ENCODE measurements around the gene ENTPD2. TPM values are rescaled to one million over a fixed set of nuclear protein-coding genes. Genes with fewer than 3 reads are reported as not detected.

The ENTPD2 gene
- total and polyA plus RNA-seq, 10 of the 15 experiments (the other 5 are each of a cell fraction or from before 2014, with no cell fraction given), result 0.15 to 1.8 (median 0.65) TPM; not detected in 2

- no peak for TF ChIP-seq USF2 (IDR thresholded peaks at IDR 0.05; ENCODE audit: borderline replicate concordance, low read depth, low read length)
- no peak for TF ChIP-seq IRF3 (IDR thresholded peaks at IDR 0.05)
- TF ChIP-seq JUNB (IDR thresholded peaks at IDR 0.05), result peak; percentile 85
- TF ChIP-seq E2F4 (IDR thresholded peaks at IDR 0.05; ENCODE audit: low read depth, low read length), result no peak
- TF ChIP-seq POLR2AphosphoS5 (IDR thresholded peaks at IDR 0.05; ENCODE audit: low read length), result peak; percentile 52; the same call in 1 of the 2 replicates
Observed at GRCh38 chr9:137095664-137096517, 42.0 kb upstream of the ENTPD2 start (continued).

GRCh38 chr9:137089232-137089947 lies 35.5 kb upstream of the ENTPD2 start:
- POLR2A ChIA-PET, result interaction anchor here (1.2 to 1.5 kb wide), 3 partner anchors 19 to 61 kb away, joined by 3 to 7 read pairs (median 6); partner anchors contain the start of gene SAPCD2
- CTCF ChIA-PET, result interaction anchor here (1.1 to 1.6 kb wide), 4 partner anchors 21 to 147 kb away, joined by 3 to 9 read pairs (median 4); no protein-coding TSS in a partner anchor
- no peak for DNase-seq (ENCODE audit: low read depth, low spot score)
- no peak overlapping the region for H2AFZ ChIP-seq (ENCODE audit: control insufficient read depth, low read depth, low read length)
- H3K4me1 ChIP-seq (ENCODE audit: control insufficient read depth, insufficient read depth, low read length), result peaks cover 11% of the 10 kb centered on the region
- peak overlapping the region; percentile 11; the same call in 1 of the 2 replicates for H3K9ac ChIP-seq (ENCODE audit: control insufficient read depth, insufficient read depth, low read length)
- H3K4me3 ChIP-seq, result no peak overlapping the region
- 77% methylated on average over 11 of the region's 11 CpGs for WGBS (ENCODE audit: insufficient coverage, insufficient replicate concordance, low lambda C conversion rate, missing lambda C conversion rate)
- no peak for FAIRE-seq
- H3K27ac ChIP-seq (ENCODE audit: control insufficient read depth, insufficient read depth), result no peak overlapping the region
- H3K9me3 ChIP-seq (replicated peaks; ENCODE audit: control insufficient read depth, insufficient read depth, low read length), result no peaks in the 10 kb centered on the region
- SMC1A ChIA-PET (ENCODE audit: uncharacterized antibody, unreplicated experiment), result no interaction called here
- no peaks in the 10 kb centered on the region for H4K20me1 ChIP-seq (ENCODE audit: control insufficient read depth, insufficient read depth)
- in situ Hi-C loops (cut with MboI) (no loop called here), intact Hi-C loops (cut with micrococcal nuclease; ENCODE audit: unreplicated experiment) (no loop called here)
- no peaks in the 10 kb centered on the region for H3K27me3 ChIP-seq (replicated peaks in 1 of 2; ENCODE audit: control insufficient read depth in 2 of 2, insufficient read depth in 2 of 2, low read length in 1 of 2)
- no peak overlapping the region for H3K4me2 ChIP-seq (ENCODE audit: control insufficient read depth, insufficient read depth)
- ATAC-seq, result no peak
- H3K79me2 ChIP-seq (ENCODE audit: control insufficient read depth, insufficient read depth, low read length), result peaks cover 10% of the 10 kb centered on the region
- no TSS peak for BruUV-seq (replicated peaks)
- RAD21 ChIA-PET (ENCODE audit: unreplicated experiment), result interaction anchor here (0.6 kb wide), 1 partner anchor 29 kb away, joined by 4 read pairs; no protein-coding TSS in a partner anchor
- peaks cover 0 to 3% of the 10 kb centered on the region in 2 experiments; a peak in 1 of 4 replicates for H3K36me3 ChIP-seq (ENCODE audit: control insufficient read depth in 2 of 2, insufficient read depth in 2 of 2, low read length in 1 of 2)
- TF ChIP-seq HDAC6 (IDR thresholded peaks at IDR 0.05; ENCODE audit: unreplicated experiment) (no peak), BHLHE40 (IDR thresholded peaks at IDR 0.05; ENCODE audit: borderline replicate concordance in 1 of 2, low read depth in 2 of 2, low read length in 1 of 2) (no peak), ZNF24 (IDR thresholded peaks at IDR 0.05) (no peak), E2F8 (IDR thresholded peaks at IDR 0.05; ENCODE audit: low read depth, partially characterized antibody) (no peak), WRNIP1 (IDR thresholded peaks at IDR 0.05; ENCODE audit: borderline replicate concordance, low read depth, low read length) (no peak), IKZF1 (conservative IDR thresholded peaks at IDR 0.05) (no peak), RAD21 (IDR thresholded peaks at IDR 0.05; ENCODE audit: insufficient read depth, low read depth, low read length) (no peak), PML (IDR thresholded peaks at IDR 0.05; ENCODE audit: low read length) (no peak), STAT1 (conservative IDR thresholded peaks at IDR 0.05) (no peak), SIN3A (IDR thresholded peaks at IDR 0.05; ENCODE audit: low read depth, low read length) (no peak)
